ENCODE data around the gene ADAM8. TPM values are rescaled to one million over a fixed set of nuclear protein-coding genes. Genes with fewer than 3 reads are reported as not detected.

ADAM8 gene
- total and polyA plus RNA-seq, 2 of the 8 experiments (the other 6 are each of a cell fraction or from before 2014, with no cell fraction given): 4.6 TPM

DNA sequence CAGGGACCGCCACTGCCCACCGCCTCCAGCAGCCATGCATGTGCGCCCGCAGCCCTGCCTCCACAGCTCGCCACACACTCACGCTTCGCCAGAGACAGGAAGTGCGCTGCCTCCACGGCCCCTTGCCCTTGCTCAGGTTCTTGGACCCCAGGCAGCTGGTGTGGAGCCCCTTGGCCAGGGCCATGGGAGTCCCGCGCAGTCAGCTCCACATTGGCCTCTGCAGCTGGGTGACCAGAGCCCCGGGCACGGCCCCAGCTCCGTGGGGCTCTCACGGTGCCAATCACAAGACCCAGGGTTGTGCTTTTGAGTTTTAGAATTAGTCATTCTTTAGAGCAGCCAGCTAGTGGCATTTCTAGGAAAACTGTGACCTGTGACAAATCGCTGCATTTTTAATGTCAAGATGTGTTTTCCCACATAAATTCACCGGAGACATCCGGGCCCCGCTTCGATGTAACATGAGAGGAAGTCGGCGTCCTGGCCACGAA, 50.9 kb downstream of the ADAM8 start:
- H3K36me3 ChIP-seq (ENCODE audit: control insufficient read depth in 2 of 4, insufficient read depth in 4 of 4, low read length in 3 of 4): no peaks in the 10 kb centered on the region
- ChIA-PET POLR2A (ENCODE audit: partially characterized antibody) (interaction anchor here (0.9 to 1.4 kb wide), 5 partner anchors 9 to 50 kb away, joined by 3 to 6 read pairs (median 3); partner anchors contain the start of gene VENTX), CTCF (ENCODE audit: partially characterized antibody) (interaction anchor here (0.7 to 2.2 kb wide), 11 partner anchors 13 to 102 kb away, joined by 3 to 12 read pairs (median 4); partner anchors contain the start of gene ADAM8)
- no peak overlapping the region for H3K4me3 ChIP-seq (ENCODE audit: extremely low read depth in 1 of 4, insufficient read depth in 2 of 4, low read depth in 3 of 4, low read length in 4 of 4)
- H3K23me2 ChIP-seq (ENCODE audit: low read depth, low read length): peaks cover 8% of the 10 kb centered on the region; the same call in 1 of the 2 replicates
- H3K18ac ChIP-seq (ENCODE audit: extremely low read depth, low read length): peak overlapping the region; percentile 32; the same call in 1 of the 2 replicates
- no peak overlapping the region for H2AK5ac ChIP-seq (ENCODE audit: low read depth, low read length)
- H3K79me2 ChIP-seq (ENCODE audit: control insufficient read depth in 1 of 2, insufficient read depth in 2 of 2, low read length in 2 of 2): no peaks in the 10 kb centered on the region
- H2BK12ac ChIP-seq (ENCODE audit: low read depth, low read length): no peak overlapping the region; the same call in 1 of the 2 replicates
- H4K91ac ChIP-seq (replicated peaks; ENCODE audit: insufficient read length, low read length): peak overlapping the region; percentile 91
- no peak overlapping the region for H3K14ac ChIP-seq (ENCODE audit: insufficient read length)
- H3K56ac ChIP-seq (replicated peaks; ENCODE audit: insufficient read length, low read depth, low read length): peak overlapping the region; percentile 49
- no peak overlapping the region for H3K27ac ChIP-seq (ENCODE audit: low read depth, low read length)
- no peaks in the 10 kb centered on the region for H3K79me1 ChIP-seq (ENCODE audit: low read depth, low read length)
- H3K27me3 ChIP-seq (replicated peaks in 1 of 4; ENCODE audit: control insufficient read depth in 3 of 4, extremely low read depth in 1 of 4, insufficient read depth in 3 of 4, low read length in 3 of 4): peaks cover 8 to 21% (median 19%) of the 10 kb centered on the region in 4 experiments
- no peak overlapping the region for H3K9ac ChIP-seq (replicated peaks in 1 of 4; ENCODE audit: extremely low read depth in 1 of 4, low read depth in 3 of 4, low read length in 3 of 4)
- H2AFZ ChIP-seq (ENCODE audit: low read length): no peak overlapping the region
- no peak overlapping the region for H3K23ac ChIP-seq (ENCODE audit: insufficient read length)
- H4K20me1 ChIP-seq (replicated peaks in 1 of 2; ENCODE audit: control insufficient read depth in 1 of 2, insufficient read depth in 2 of 2, low read length in 2 of 2): no peaks in the 10 kb centered on the region
- peak overlapping the region; percentile 88; the same call in 1 of the 2 replicates for H2BK5ac ChIP-seq (ENCODE audit: low read depth, low read length)
- peak overlapping the region; percentile 70 for H4K5ac ChIP-seq (ENCODE audit: insufficient read length, low read depth, low read length)
- DNase-seq (ENCODE audit: low read depth in 1 of 2, low spot score in 2 of 2): no peak
- WGBS, 2 experiments (ENCODE audit: extremely low coverage in 1 of 2, insufficient coverage in 1 of 2, insufficient read length in 1 of 2, insufficient replicate concordance in 2 of 2, low coverage in 1 of 2, low lambda C conversion rate in 2 of 2, missing lambda C conversion rate in 1 of 2): 93% methylated on average over 23 of the region's 23 CpGs; no CpG with 5 or more reads in 1 of the 2 experiments
- no peak overlapping the region for H3K4me2 ChIP-seq (ENCODE audit: insufficient read depth in 1 of 2, low read depth in 2 of 2, low read length in 2 of 2)
- peak overlapping the region; percentile 84; the same call in 1 of the 2 replicates for H4K8ac ChIP-seq (ENCODE audit: extremely low read depth, insufficient read depth, low read length)
- H2BK20ac ChIP-seq (ENCODE audit: low read length): no peak overlapping the region
- H3K4ac ChIP-seq (replicated peaks; ENCODE audit: insufficient read length, low read depth, low read length): peak overlapping the region; percentile 85
- H3K9me3 ChIP-seq (ENCODE audit: insufficient read depth in 2 of 2, low read depth in 1 of 2, low read length in 1 of 2): no peaks in the 10 kb centered on the region
- H3K4me1 ChIP-seq (replicated peaks in 1 of 4; ENCODE audit: control insufficient read depth in 3 of 4, insufficient read depth in 4 of 4, low read length in 3 of 4): peaks cover 0 to 13% (median 5%) of the 10 kb centered on the region in 4 experiments; a peak in 5 of 7 replicates
- no peak for FAIRE-seq
- H2BK120ac ChIP-seq (replicated peaks; ENCODE audit: low read depth, low read length): peak overlapping the region; percentile 83
- no peak overlapping the region for H2BK15ac ChIP-seq (ENCODE audit: low read length)
- TF ChIP-seq, protein P1, sequence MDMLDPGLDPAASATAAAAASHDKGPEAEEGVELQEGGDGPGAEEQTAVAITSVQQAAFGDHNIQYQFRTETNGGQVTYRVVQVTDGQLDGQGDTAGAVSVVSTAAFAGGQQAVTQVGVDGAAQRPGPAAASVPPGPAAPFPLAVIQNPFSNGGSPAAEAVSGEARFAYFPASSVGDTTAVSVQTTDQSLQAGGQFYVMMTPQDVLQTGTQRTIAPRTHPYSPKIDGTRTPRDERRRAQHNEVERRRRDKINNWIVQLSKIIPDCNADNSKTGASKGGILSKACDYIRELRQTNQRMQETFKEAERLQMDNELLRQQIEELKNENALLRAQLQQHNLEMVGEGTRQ (IDR thresholded peaks at IDR 0.05; ENCODE audit: low read length): no peak
- no peak for TF ChIP-seq SIRT6 (IDR thresholded peaks at IDR 0.05; ENCODE audit: low read length)
- no peak for TF ChIP-seq SIN3A (conservative IDR thresholded peaks at IDR 0.05 in 1 of 2, IDR thresholded peaks at IDR 0.05 in 1 of 2; ENCODE audit: low read depth in 1 of 2, low read length in 2 of 2)
- no peak for TF ChIP-seq NANOG (IDR thresholded peaks at IDR 0.05; ENCODE audit: insufficient read depth, low read depth, low read length, poor library complexity, severe bottlenecking)
- TF ChIP-seq KDM5A (IDR thresholded peaks at IDR 0.05; ENCODE audit: low read length): no peak
- no peak for TF ChIP-seq RXRA (IDR thresholded peaks at IDR 0.05; ENCODE audit: insufficient read depth, low read depth, low read length)
- no peak for TF ChIP-seq KDM4A (IDR thresholded peaks at IDR 0.05; ENCODE audit: low read depth, low read length, severe bottlenecking)
- TF ChIP-seq SAP30 (IDR thresholded peaks at IDR 0.05; ENCODE audit: insufficient read depth, insufficient replicate concordance, low read length): no peak
- TF ChIP-seq, protein P2, sequence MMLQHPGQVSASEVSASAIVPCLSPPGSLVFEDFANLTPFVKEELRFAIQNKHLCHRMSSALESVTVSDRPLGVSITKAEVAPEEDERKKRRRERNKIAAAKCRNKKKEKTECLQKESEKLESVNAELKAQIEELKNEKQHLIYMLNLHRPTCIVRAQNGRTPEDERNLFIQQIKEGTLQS (IDR thresholded peaks at IDR 0.05; ENCODE audit: insufficient read depth, low read depth, low read length): no peak
- TF ChIP-seq JUN (IDR thresholded peaks at IDR 0.05; ENCODE audit: low read depth, low read length): no peak
- no peak for TF ChIP-seq CHD1 (IDR thresholded peaks at IDR 0.05; ENCODE audit: low read depth, low read length)
